Activated T-helper 1 cell treated with anti-CD3 and anti-CD28 coated beads, Interleukin-12 subunit alpha, Interleukin-12 subunit beta, Interleukin-2, Interleukin-4 antibody, amounts not matched to agents 30 ng/mL and 10 ng/mL and 1 ng/mL, durations not matched to agents 14 hours and 24 hours and 36 hours (primary cell): ENCODE measurements around the gene CGNL1. TPM values are rescaled to one million over a fixed set of nuclear protein-coding genes. Genes with fewer than 3 reads are reported as not detected.

ENCODE experiments used
- DNase-seq: peaks from one replicate; pipeline ENCODE4 v3.0.0; 2021; ENCODE audit warnings: low spot score
- H3K27ac Mint-ChIP-seq: one replicate; pipeline ENCODE4 v1.8.0; 2021; ENCODE audit warnings: mild to moderate bottlenecking, mixed read lengths
- H3K27me3 Mint-ChIP-seq: one replicate; pipeline ENCODE4 v1.8.0; 2022; ENCODE audit warnings: mild to moderate bottlenecking, moderate library complexity, mixed read lengths; ENCODE audit not compliant: insufficient read depth
- H3K36me3 Mint-ChIP-seq: one replicate; pipeline ENCODE4 v1.8.0; 2021; ENCODE audit warnings: low read depth, mixed read lengths
- H3K4me1 Mint-ChIP-seq: one replicate; pipeline ENCODE4 v1.8.0; 2021; ENCODE audit warnings: low read depth, mixed read lengths
- H3K4me3 Mint-ChIP-seq: one replicate; pipeline ENCODE4 v1.8.0; 2021; ENCODE audit warnings: mild to moderate bottlenecking, moderate library complexity, mixed read lengths
- H3K9me3 Mint-ChIP-seq: one replicate; pipeline ENCODE4 v1.8.0; 2021; ENCODE audit warnings: mixed read lengths
- intact Hi-C: fragments of 100-400 bp; cut with micrococcal nuclease; formaldehyde crosslinking; loops from one replicate; pipeline ENCODE4 v1.15.1; 2024
- total RNA-seq: library from RNA; stranded (reverse); gene quantifications from 2 replicates; pipeline ENCODE4 v1.2.3, GENCODE V29; 2022

The CGNL1 gene
- total RNA-seq, 1 donor from 2014 or later = not detected

DNA sequence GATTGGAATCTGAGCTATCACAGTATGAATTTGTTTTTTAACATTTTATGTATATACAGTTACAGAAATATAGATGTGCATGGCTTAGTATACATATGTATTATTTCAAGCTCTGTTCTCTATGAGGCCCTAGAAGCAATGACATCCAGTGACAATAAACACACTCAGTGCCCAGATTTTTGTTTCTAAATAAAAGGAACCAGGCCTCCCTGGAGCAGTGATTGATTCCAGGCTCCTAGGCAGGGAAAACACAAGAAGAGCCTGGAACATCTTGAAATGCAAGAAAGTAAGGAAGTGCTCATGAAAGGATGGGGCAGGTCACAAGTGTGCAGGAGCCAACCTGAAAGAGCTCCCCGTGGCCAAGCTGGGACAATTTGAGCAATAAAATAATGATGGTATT is 18.5 kb upstream of the CGNL1 start:
- Mint-ChIP-seq H3K4me1 (no peaks in the 10 kb centered on the region), H3K36me3 (no peaks in the 10 kb centered on the region), H3K27me3 (peaks cover 3% of the 10 kb centered on the region), H3K4me3 (no peak overlapping the region), H3K9me3 (no peaks in the 10 kb centered on the region), H3K27ac (no peak overlapping the region)
- no peak for DNase-seq
- intact Hi-C loops = no loop called here

DNA sequence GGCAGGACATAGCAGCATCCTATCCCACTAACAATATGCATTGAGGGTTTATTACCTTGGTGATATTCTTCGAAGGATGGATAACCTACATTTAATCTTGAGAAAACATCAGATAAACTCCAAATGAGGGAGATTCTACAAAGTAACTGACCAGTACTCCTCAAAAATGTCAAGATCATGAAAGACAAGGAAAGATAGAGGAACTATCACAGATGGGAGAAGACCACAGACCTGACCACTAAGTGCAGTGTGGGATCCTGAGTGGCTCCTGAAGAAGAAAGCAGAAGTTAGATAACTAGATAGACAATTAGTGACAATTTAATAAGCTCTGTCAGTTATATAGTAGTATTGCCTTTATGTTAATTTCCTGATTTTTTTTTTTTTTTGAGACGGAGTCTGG is 17.7 kb upstream of the CGNL1 start:
- Mint-ChIP-seq H3K4me1 (no peaks in the 10 kb centered on the region), H3K27ac (no peak overlapping the region), H3K9me3 (no peaks in the 10 kb centered on the region), H3K27me3 (peaks cover 3% of the 10 kb centered on the region), H3K4me3 (no peak overlapping the region), H3K36me3 (no peaks in the 10 kb centered on the region)
- intact Hi-C loops = no loop called here
- no peak for DNase-seq

DNA sequence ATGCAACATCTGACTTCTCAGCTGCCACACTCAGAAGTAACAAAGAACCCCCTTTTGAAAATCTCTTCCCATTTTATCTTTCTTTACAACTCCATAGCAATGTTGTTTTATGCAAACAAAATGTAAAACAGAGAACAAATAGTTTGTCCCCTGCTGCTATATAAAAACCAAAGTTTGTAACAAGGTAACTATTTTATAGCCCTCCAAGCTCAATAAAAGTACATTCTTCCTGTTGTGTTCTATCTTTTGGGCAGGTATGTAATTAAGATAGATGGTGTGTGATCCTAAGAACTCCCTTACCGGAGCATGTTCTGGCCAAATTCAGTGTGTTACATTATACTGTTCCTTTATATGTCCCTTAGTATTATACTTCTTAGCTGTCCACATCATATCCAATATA is 12.6 kb upstream of the CGNL1 start:
- H3K4me1 Mint-ChIP-seq = no peaks in the 10 kb centered on the region
- H3K4me3 Mint-ChIP-seq = no peak overlapping the region
- no peaks in the 10 kb centered on the region for H3K36me3 Mint-ChIP-seq
- intact Hi-C loops = no loop called here
- H3K9me3 Mint-ChIP-seq = no peaks in the 10 kb centered on the region
- DNase-seq = no peak
- no peak overlapping the region for H3K27ac Mint-ChIP-seq
- H3K27me3 Mint-ChIP-seq = no peaks in the 10 kb centered on the region

DNA sequence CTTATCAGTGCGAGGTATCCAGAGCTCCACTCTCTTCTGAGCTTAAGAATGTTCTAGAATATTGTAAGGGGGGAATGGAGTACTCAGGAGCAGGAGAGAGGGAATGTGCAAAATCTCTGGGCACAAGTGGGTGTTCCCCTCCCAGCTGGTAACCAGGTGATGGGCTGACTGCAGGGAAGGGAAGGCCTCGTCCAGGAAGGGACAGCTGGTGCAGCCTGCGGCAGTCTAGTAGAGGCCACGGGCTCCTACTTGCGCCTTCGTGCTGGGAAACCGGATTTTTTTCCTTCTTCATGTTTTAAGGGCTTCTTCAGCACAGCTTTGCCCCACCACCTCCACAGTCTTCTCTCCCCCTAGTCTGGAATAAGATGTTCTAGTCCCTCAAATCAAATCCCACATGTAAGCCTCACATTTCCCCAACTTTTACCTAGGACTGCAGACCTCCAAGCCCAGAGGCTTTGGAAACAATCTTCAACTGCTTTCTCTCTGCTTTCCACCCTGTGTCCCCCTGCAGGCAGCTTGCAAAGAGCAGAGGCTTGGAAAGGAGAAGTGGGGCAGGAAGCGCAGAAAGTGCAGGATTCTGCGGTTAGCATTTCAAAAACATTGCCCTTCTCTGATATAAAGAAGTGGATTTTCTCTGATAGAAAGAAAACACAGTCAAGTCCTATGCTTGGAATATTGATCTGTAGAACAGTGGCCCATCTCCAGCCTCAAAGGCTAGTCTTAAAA is 11.9 kb upstream of the CGNL1 start:
- no peak overlapping the region for H3K4me3 Mint-ChIP-seq
- intact Hi-C loops = no loop called here
- H3K27ac Mint-ChIP-seq = no peak overlapping the region
- H3K9me3 Mint-ChIP-seq = no peaks in the 10 kb centered on the region
- no peaks in the 10 kb centered on the region for H3K36me3 Mint-ChIP-seq
- no peaks in the 10 kb centered on the region for H3K27me3 Mint-ChIP-seq
- no peak for DNase-seq
- H3K4me1 Mint-ChIP-seq = no peaks in the 10 kb centered on the region

DNA sequence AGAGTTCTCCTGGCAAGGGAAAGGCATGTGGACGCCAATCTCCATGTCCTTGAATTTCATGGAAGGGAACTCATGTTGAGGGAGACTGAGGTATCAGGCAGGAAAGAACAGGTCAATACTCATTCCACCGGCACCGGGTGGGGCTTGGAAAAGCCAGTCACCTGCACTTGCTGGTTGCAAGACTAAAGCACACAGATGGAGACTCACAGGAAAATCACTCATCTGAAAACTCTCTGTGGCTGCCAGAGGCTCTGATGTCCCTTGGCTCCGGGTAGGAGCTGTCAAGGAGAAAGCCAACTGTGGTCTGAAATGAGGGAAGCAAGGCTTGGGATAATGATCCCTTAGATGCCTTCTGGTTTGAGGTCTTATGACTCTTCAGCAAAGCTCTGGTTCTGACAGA is 8.7 kb upstream of the CGNL1 start:
- Mint-ChIP-seq H3K4me3 (no peak overlapping the region), H3K4me1 (no peaks in the 10 kb centered on the region), H3K27ac (no peak overlapping the region), H3K36me3 (no peaks in the 10 kb centered on the region), H3K27me3 (no peaks in the 10 kb centered on the region), H3K9me3 (no peaks in the 10 kb centered on the region)
- DNase-seq = no peak
- intact Hi-C loops = no loop called here

DNA sequence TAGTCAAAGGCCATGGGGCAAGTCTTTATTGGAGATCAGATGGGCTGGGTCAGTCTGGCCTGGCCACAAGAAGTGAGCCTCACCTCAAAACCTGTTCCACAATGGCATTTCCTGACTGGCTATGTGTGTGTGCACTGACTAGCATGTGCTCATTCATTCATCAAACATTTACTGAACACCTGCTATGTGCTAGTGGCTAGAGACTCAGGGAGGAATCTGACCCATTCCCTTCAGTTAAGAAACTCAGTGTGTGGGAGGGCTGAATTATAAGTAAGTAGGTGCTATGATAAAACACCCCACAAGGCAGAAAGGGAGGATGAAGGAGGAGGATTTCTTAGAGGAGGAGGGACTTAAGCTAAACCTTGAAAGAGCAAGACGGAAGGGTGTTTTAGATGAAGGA is 5.4 kb upstream of the CGNL1 start:
- Mint-ChIP-seq H3K36me3 (no peaks in the 10 kb centered on the region), H3K4me3 (no peak overlapping the region), H3K27me3 (peaks cover 20% of the 10 kb centered on the region), H3K9me3 (no peaks in the 10 kb centered on the region), H3K4me1 (no peaks in the 10 kb centered on the region), H3K27ac (no peak overlapping the region)
- intact Hi-C loops = no loop called here
- no peak for DNase-seq

DNA sequence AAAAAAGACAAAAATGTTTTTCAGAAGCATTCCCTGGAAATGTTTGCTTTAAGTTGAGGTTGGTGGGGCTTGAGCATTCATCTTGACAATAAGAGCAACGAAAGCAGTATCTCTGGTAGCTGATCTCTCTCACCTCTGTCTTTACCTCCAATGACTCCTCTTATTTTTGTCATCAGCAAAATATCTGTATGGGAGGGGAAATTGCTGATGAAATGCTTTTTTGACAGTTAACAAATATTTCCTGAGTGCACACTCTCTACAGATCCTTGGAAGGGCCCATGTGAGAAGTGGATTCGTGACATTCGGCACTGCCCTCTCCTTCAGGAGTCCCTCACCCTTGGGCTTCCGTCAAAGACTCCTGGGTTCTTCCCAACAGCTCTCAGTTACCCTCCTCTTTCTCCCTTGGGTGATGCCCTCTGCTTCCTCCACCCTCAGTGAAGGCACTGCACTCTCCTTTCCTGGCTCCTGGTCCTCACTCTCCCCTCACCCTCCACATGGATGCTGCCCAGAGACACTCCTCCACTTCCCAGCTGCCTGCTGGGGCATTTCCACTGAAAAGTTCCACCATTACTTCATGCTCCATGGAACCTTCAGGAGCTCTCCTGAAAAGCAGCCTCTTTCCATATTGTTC is 2.9 kb upstream of the CGNL1 start:
- Mint-ChIP-seq H3K27ac (no peak overlapping the region), H3K27me3 (peaks cover 37% of the 10 kb centered on the region), H3K4me1 (no peaks in the 10 kb centered on the region), H3K36me3 (no peaks in the 10 kb centered on the region), H3K4me3 (no peak overlapping the region), H3K9me3 (no peaks in the 10 kb centered on the region)
- no peak for DNase-seq
- intact Hi-C loops = no loop called here

DNA sequence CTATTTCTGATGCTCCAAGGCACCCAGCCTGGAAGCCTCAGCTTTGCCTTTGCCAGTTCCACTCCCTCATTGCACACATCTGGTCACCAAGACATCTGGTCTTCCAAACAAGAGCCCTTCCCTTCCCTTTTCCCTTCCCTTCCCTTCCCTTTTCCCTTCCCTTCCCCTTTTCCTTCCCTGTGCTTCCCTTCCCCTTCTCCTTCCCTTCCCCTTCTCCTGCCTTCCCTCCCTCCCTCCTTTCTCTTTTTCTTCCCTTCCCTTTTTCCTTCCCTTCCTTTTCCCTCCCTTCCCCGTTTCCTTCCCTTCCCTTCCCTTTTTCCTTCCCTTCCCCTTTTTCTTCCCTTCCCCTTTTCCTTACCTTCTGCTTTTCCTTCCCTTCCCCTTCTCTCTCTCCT is 2.4 kb upstream of the CGNL1 start:
- Mint-ChIP-seq H3K4me1 (no peaks in the 10 kb centered on the region), H3K9me3 (no peaks in the 10 kb centered on the region), H3K27me3 (peaks cover 42% of the 10 kb centered on the region), H3K4me3 (no peak overlapping the region), H3K36me3 (no peaks in the 10 kb centered on the region), H3K27ac (no peak overlapping the region)
- intact Hi-C loops = no loop called here
- no peak for DNase-seq

DNA sequence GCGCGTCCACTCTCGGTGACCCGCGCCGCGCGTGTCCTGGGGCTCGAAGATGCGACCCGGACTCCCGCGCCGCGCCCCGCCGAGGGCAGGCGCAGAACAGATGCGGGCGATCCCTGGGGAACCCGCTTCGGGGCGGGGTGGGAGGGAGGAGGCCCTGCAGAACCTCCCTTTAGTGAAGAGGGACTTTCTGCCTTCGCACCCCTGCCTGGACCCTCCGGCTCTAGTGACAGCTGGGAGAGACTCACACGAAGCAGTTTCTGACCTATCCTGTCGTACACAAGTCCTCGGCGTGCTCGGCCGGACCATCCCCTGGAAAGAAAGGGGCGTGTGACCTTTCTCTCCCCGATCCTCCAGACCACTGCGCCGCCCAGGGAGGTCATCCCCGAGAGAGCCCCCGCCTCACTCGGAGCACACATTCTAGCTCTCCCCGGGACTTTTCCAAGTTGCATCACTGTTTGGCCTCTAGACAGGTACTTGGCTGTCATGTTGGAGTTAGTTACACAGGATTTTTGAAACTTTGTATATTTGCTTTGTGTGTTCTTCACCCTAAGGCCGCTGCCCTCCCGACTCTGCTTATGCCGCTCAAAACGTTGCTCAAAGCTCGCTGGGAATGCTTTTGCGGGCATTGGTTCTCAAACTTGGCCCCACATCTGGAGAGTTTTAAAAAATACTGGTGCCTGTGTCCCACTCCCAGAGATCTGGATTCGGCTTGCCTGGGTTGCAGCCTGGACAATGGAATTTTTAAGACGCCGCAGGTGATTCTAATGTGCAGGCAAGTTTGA is 582 bp downstream of the CGNL1 start:
- DNase-seq = no peak
- Mint-ChIP-seq H3K9me3 (no peaks in the 10 kb centered on the region), H3K4me3 (no peak overlapping the region), H3K36me3 (no peaks in the 10 kb centered on the region), H3K4me1 (no peaks in the 10 kb centered on the region), H3K27me3 (peaks cover 46% of the 10 kb centered on the region), H3K27ac (no peak overlapping the region)
- intact Hi-C loops = no loop called here

DNA sequence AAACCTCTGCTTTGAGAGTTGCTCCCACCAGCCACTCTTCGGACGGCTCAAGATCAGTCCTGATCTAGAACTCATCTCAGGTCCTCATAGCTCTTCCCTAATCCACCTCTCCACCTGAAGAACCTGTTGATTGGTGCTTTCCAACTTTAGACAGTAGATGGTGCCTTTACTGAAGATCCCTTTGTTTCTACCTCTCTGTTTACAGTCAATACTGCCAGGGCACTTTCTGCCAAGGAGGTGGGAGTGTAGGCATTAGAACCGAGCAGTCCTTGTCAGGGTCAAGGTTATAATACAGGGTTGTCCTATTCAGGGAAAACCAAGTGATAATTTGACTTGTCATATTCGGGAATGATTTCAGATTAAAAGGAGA is 1.2 kb downstream of the CGNL1 start:
- Mint-ChIP-seq H3K36me3 (no peaks in the 10 kb centered on the region), H3K4me1 (no peaks in the 10 kb centered on the region), H3K27ac (no peak overlapping the region), H3K4me3 (no peak overlapping the region), H3K9me3 (no peaks in the 10 kb centered on the region), H3K27me3 (peaks cover 48% of the 10 kb centered on the region)
- DNase-seq = no peak
- intact Hi-C loops = no loop called here

DNA sequence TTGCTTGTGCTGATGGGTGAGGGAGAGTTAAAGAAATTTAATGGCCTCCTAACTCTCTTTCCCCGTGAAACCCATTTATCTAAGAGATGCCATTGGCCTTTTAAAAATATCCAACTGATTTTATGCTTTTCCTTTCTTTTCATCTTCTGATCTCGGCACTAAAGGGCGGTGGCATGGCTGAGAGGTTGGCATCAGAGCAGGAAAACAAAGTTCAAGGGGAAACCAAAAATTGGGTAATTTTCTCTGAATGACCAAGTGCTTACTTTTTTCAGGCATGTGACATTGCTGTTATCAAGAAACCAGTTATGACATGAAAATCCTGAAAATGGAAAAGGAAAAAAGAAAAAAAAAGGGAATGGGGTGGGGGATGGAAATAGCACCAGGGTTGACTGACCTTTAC is 3.2 kb downstream of the CGNL1 start:
- Mint-ChIP-seq H3K4me3 (no peak overlapping the region), H3K36me3 (no peaks in the 10 kb centered on the region), H3K27ac (no peak overlapping the region), H3K27me3 (peaks cover 39% of the 10 kb centered on the region), H3K4me1 (no peaks in the 10 kb centered on the region), H3K9me3 (no peaks in the 10 kb centered on the region)
- intact Hi-C loops = no loop called here
- DNase-seq = no peak

DNA sequence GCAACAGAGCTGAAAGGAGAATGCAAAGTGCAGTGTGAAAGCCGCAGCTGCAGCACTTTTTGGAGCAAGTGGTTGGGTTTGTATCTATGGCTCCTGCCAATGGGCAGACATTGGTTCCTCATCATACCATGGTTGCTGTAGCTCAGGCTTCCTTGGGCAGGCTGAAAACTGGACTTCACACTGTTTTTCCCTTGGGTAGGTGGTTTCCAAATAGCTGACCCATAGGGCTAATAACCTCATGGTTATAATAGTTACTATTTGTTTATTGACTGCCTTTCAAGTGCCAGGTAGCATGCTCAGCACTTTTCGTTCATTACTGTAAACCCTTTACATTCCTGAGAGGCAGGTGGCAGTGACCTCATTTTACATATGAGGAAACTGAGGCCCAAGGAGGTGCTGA is 4.5 kb downstream of the CGNL1 start:
- H3K4me1 Mint-ChIP-seq = no peaks in the 10 kb centered on the region
- peaks cover 28% of the 10 kb centered on the region for H3K27me3 Mint-ChIP-seq
- no peaks in the 10 kb centered on the region for H3K9me3 Mint-ChIP-seq
- intact Hi-C loops = no loop called here
- DNase-seq = no peak
- no peak overlapping the region for H3K27ac Mint-ChIP-seq
- H3K36me3 Mint-ChIP-seq = no peaks in the 10 kb centered on the region
- no peak overlapping the region for H3K4me3 Mint-ChIP-seq

DNA sequence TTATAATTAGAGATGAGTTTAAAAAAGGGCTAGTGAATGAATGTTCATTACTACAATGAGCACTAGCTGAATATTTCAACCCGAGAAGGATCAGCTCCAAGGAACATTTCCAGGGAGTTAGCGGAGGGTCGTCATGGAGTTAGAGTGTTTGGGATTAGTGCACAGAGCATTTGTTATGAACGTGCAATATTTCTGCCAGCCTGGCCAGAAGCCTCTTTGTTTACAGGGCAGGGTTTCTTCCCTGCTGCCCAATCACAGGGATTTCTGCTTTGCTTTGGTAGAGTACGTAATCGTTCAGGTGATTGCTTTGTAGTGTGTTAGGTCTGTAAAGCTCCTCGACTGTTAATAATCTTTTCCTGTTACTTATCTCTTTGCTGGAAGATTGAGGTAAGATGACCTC is 5.9 kb downstream of the CGNL1 start:
- Mint-ChIP-seq H3K27me3 (peaks cover 21% of the 10 kb centered on the region), H3K4me1 (no peaks in the 10 kb centered on the region), H3K9me3 (no peaks in the 10 kb centered on the region), H3K4me3 (no peak overlapping the region), H3K27ac (no peak overlapping the region), H3K36me3 (no peaks in the 10 kb centered on the region)
- DNase-seq = no peak
- intact Hi-C loops = no loop called here
